ENCODE data around the gene C17orf67. TPM values are rescaled to one million over a fixed set of nuclear protein-coding genes. Genes with fewer than 3 reads are reported as not detected.

Gene C17orf67
- total RNA-seq, 1 donor from 2014 or later = 1.4 TPM

GRCh38 chr17:56861899-56862298 is 28.2 kb upstream of the C17orf67 start:
- Histone ChIP-seq H3K9me3 (ENCODE audit: low read depth) (no peaks in the 10 kb centered on the region), H3K27ac (no peak overlapping the region), H3K9ac (no peak overlapping the region), H2AFZ (replicated peaks) (no peak overlapping the region), H3K4me3 (no peak overlapping the region), H3K4me2 (no peak overlapping the region), H3K4me1 (no peaks in the 10 kb centered on the region), H3K27me3 (no peaks in the 10 kb centered on the region), H3K79me2 (ENCODE audit: low read depth) (no peaks in the 10 kb centered on the region), H3F3A (ENCODE audit: low read depth) (no peaks in the 10 kb centered on the region), H3K36me3 (no peaks in the 10 kb centered on the region), H4K20me1 (ENCODE audit: low read depth) (no peaks in the 10 kb centered on the region)
- H3K9me3 Mint-ChIP-seq = no peaks in the 10 kb centered on the region
- peaks cover 4% of the 10 kb centered on the region for H3K4me1 Mint-ChIP-seq
- no peaks in the 10 kb centered on the region for H3K27me3 Mint-ChIP-seq (ENCODE audit: insufficient read depth, low read depth)
- TF ChIP-seq CTCF (IDR thresholded peaks at IDR 0.05) = no peak
- no peak for TF ChIP-seq EZH2phosphoT487 (IDR thresholded peaks at IDR 0.05)
- TF ChIP-seq EZH2 (IDR thresholded peaks at IDR 0.05) = no peak
- no peak overlapping the region for H3K4me3 Mint-ChIP-seq
- no peak for DNase-seq (ENCODE audit: low spot score)
- peaks cover 9% of the 10 kb centered on the region for H3K36me3 Mint-ChIP-seq
- H3K27ac Mint-ChIP-seq = no peak overlapping the region

GRCh38 chr17:56851008-56851407 is 17.3 kb upstream of the C17orf67 start:
- H3K27me3 ChIP-seq = no peaks in the 10 kb centered on the region
- H3K36me3 Mint-ChIP-seq = peaks cover 6% of the 10 kb centered on the region
- H3K4me1 ChIP-seq = no peaks in the 10 kb centered on the region
- no peak for TF ChIP-seq CTCF (IDR thresholded peaks at IDR 0.05)
- TF ChIP-seq EZH2 (IDR thresholded peaks at IDR 0.05) = no peak
- no peak for TF ChIP-seq EZH2phosphoT487 (IDR thresholded peaks at IDR 0.05)
- H3K4me3 ChIP-seq = no peak overlapping the region
- H3K4me3 Mint-ChIP-seq = no peak overlapping the region
- no peak overlapping the region for H2AFZ ChIP-seq (replicated peaks)
- no peaks in the 10 kb centered on the region for H3K36me3 ChIP-seq
- H3K27ac ChIP-seq = no peak overlapping the region
- no peaks in the 10 kb centered on the region for H3K9me3 ChIP-seq (ENCODE audit: low read depth)
- H3K4me1 Mint-ChIP-seq = no peaks in the 10 kb centered on the region
- no peaks in the 10 kb centered on the region for H4K20me1 ChIP-seq (ENCODE audit: low read depth)
- no peaks in the 10 kb centered on the region for H3F3A ChIP-seq (ENCODE audit: low read depth)
- no peaks in the 10 kb centered on the region for H3K79me2 ChIP-seq (ENCODE audit: low read depth)
- no peaks in the 10 kb centered on the region for H3K27me3 Mint-ChIP-seq (ENCODE audit: insufficient read depth, low read depth)
- no peak for DNase-seq (ENCODE audit: low spot score)
- no peak overlapping the region for H3K4me2 ChIP-seq
- no peak overlapping the region for H3K9ac ChIP-seq
- H3K9me3 Mint-ChIP-seq = no peaks in the 10 kb centered on the region
- H3K27ac Mint-ChIP-seq = no peak overlapping the region

GRCh38 chr17:56850591-56850990 is 16.9 kb upstream of the C17orf67 start:
- H3K4me1 ChIP-seq = no peaks in the 10 kb centered on the region
- H3K27me3 ChIP-seq = no peaks in the 10 kb centered on the region
- H3K79me2 ChIP-seq (ENCODE audit: low read depth) = no peaks in the 10 kb centered on the region
- no peak for DNase-seq (ENCODE audit: low spot score)
- Mint-ChIP-seq H3K36me3 (peaks cover 6% of the 10 kb centered on the region), H3K27me3 (ENCODE audit: insufficient read depth, low read depth) (no peaks in the 10 kb centered on the region), H3K4me1 (no peaks in the 10 kb centered on the region), H3K27ac (no peak overlapping the region), H3K9me3 (no peaks in the 10 kb centered on the region), H3K4me3 (no peak overlapping the region)
- H4K20me1 ChIP-seq (ENCODE audit: low read depth) = no peaks in the 10 kb centered on the region
- TF ChIP-seq EZH2 (IDR thresholded peaks at IDR 0.05) (no peak), CTCF (IDR thresholded peaks at IDR 0.05) (no peak), EZH2phosphoT487 (IDR thresholded peaks at IDR 0.05) (no peak)
- H3K27ac ChIP-seq = no peak overlapping the region
- no peaks in the 10 kb centered on the region for H3K36me3 ChIP-seq
- no peak overlapping the region for H3K4me2 ChIP-seq
- no peak overlapping the region for H2AFZ ChIP-seq (replicated peaks)
- H3F3A ChIP-seq (ENCODE audit: low read depth) = no peaks in the 10 kb centered on the region
- no peak overlapping the region for H3K4me3 ChIP-seq
- no peak overlapping the region for H3K9ac ChIP-seq
- H3K9me3 ChIP-seq (ENCODE audit: low read depth) = no peaks in the 10 kb centered on the region

Data from neural progenitor cell (in vitro differentiated cells).